Stimulated activated CD4-positive, alpha-beta T cell treated with anti-CD3 and anti-CD28 coated beads, TNF-alpha, amount 100 ng/mL, for 48 hours (primary cell): ENCODE results near the gene CCDC74B.
A peak's percentile ranks its signal among the peaks of the same experiment; 100 is the strongest.
"Not testable (repeated sequence)": the region's sequence is repeated elsewhere in the genome, so short reads cannot be mapped to it uniquely, and the experiment has no call there.

Experiments
- DNase-seq, 3 donors: peaks; one replicate each; pipeline ENCODE4 v3.0.0-alpha.2; 2020; ENCODE audit warnings: low read depth in 3 of 3

Gene CCDC74B

GRCh38 chr2:130145006-130145414, at the start of gene CCDC74B:
TSS of gene CCDC74B (minus strand) at chr2:130145112. CDS start at chr2:130144996, 116 bp downstream.
- DNase-seq, result peak; percentile 18 to 59 (median 38)

DNA sequence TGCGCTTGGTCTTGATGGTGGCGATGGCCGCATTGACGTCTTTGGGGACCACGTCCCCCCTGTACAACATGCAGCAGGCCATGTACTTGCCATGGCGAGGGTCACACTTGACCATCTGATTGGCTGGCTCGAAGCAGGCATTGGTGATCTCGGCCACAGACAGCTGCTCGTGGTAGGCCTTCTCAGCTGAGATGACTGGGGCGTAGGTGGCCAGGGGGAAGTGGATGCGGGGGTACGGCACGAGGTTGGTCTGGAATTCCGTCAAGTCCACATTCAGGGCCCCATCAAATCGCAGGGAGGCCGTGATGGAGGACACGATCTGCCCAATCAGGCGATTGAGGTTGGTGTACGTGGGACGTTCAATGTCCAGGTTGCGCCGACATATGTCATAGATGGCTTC, 48.9 kb upstream of the CCDC74B start:
- not testable (repeated sequence) for DNase-seq

DNA sequence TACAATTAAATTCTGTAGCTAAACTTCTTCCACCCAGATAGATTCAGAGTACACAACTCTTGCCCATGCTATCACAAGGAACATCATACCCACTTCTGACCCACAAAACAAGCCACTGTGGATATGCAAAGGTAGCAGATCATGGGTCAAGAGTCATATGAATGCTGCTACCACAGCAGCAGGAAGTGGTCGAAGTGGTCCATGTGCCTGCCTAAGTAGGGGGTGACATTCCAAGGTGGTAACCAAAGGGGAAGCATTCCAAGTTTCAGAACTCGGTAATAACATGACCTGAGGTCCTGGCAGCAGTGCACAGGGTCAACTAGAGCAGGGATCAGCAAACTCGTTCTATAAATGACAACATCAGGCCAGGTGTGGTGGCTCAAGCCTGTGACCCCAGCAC, 47.5 kb upstream of the CCDC74B start:
- not testable (repeated sequence) for DNase-seq

DNA sequence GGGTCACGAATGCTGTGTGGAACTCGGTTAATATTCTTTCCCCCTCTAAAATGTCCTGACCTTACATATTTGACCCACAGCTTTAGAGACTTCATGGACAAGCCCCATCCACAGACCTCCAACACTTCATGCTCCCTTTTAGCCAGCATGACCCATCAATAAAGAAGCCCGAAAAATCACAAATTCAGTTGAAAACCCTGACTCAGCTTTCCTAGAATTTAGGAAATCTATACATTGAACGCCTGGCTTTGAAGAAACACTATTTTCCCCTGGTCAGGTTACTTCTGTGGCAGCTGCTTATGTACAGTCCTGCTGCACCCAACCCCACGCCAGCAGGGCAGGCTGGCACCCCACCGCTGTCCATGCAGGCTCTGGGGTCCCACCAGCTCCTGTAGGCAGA, 46.4 kb upstream of the CCDC74B start:
- DNase-seq, result not testable (repeated sequence)

DNA sequence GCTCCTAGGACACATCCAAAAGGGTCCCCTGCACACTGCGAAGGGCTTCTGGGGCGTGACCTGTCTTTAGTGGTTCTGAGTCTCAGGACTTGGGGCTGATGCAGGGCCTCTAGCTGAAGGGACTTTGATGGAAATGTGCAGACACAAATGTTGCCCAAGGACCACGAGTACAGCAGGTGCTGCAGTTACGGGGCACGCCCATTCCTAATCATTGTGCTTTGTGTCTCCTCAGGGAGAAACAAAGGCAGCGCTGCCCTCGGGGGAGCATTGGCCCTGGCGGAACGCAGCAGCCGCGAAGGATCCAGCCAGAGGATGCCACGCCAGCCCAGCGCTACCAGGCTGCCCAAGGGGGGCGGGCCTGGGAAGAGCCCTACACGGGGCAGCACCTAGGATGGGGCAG, 45.3 kb upstream of the CCDC74B start:
- no peak for DNase-seq

DNA sequence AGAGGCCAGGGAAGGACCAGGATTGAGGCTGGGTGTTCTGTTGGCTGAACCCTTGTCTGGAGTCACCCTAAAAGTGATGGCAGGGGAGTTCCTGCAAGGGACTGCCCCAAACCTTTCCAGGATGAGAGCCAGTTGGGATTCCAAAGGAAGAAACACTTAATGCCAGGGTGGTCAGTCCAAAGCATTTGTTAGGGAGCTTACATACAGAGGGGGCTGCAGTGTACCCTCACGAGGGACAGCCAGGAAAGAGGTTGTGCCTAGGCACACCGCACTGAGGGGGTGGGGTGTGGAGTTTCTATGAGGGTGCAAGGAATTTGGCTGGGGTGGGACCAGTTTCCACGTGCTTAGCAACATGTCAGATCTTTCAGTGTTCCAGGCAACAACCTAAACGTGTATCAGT, 44.0 kb upstream of the CCDC74B start:
- DNase-seq, result not testable (repeated sequence)

DNA sequence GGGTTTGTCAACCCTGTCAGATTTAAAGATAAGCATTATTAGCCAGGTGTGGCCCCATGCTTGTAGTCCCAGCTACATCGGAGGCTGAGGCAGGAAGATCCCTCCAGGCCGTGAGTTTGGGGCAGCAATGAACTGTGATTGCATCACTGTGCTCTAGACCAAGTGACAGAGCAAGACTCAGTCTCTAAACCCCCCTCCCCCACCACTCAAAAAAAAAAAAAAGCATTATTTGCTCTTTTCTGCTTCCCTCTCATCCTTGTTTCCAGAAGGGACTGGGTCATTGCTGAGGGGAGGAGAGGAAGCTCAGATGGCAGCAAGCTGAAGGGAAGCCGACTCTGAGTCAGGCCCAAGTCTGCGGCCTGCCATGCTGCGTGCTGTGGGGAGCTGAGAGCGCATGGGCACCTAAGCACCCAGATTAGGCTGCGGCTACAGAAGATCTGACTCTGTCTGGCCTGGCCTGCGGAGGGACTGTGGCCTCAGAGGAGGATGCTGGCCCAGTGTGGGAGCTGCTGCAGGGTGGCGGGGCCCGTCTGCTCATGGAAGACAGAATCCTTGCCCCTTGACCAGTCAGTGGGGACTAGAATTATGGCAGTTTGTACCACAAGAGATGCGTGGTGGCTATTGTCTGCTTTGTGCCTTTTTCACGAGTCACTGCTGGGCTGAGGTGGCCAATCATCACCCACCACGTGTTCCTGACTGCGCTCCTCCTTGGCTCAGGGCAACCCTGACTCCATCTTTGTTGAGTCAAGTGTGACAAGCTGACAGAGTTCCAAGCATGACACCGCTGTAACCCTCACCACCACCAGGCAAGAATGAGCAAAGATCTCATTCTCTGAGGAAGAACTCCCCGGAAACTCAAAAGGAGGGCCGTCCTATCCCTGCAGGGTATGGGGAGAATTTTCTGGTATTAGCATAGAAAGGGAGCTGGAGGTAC, 43.2 kb upstream of the CCDC74B start:
- not testable (repeated sequence) for DNase-seq

DNA sequence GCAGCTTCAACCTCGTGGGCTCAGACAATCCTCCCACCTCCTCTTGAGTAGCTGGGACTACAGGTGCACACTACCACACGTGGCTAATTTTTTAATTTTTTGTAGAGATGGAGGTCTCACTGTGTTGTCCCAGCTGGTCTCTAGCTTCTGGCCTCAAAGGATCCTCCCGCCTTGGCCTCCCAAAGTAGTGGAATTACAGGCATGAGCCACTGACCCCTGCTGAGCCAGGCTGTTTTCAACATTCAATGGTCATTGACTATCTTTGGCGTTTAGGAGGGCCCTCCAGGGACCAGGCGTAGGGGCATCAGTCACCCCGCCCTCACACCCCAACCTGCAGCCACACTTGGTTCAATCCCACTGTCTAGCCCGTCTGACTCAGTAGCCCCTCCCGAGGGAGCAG, 42.4 kb upstream of the CCDC74B start:
- no peak for DNase-seq

DNA sequence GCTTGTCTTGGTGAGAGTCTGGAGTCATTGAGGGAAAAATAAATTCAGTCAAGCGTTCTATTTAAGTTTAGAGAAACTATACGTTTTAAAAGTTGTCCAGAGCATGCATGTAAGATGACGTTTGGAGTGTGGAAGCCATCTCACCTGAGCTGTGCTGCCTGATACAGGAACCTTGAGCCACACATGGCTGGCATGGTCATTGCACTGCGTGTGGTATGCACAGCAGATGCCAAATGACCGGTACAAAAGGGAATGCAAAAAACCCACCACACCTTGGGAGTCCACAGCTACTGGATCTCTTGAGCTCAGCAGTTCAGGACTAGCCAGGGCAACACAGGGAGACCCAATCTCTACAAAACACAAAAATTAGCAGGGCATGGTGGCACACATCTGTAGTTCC, 41.5 kb upstream of the CCDC74B start:
- DNase-seq, result no peak

DNA sequence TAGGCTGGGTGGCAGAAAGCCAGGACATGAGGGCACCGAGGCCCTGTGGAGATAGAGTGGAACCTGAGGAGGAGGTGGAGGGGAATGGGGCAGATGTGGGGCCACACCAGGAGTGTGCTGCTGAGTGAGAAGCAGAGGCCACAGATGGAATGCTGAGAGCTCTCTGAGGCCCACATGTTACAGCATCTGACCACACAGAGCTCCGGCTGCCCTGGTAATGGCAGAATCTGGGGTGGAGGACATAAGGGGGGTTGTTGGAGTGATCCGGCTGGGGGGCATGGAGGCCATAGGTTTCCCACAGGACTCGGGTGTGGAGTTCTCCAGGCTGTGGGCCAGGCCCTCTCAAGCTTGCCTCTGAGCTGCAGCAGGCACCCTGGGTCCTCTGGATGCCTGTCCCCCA, 41.0 kb upstream of the CCDC74B start:
- DNase-seq, result no peak

DNA sequence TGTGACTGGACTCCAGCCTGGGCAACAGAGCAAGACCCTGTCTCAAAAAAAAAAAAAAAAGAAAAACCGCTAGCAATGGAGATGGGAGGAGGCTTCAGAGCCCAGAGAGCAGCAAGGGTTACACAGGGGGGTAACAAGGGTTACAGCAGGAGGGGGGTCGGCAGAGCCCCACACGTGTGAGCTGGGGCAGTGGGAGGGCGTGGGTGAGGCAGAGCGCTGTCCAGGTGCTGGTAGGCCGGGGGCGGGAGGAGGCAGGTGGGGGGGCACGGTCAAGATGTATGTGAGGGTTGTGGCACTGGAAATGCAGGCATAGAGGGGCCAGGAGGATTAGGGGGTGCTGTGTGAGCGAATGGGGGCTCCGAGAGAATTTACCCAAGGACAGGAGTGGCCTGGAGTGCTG, 40.5 kb upstream of the CCDC74B start:
- DNase-seq, result no peak

GRCh38 chr2:130183512-130184373, 38.8 kb upstream of the CCDC74B start:
- no peak for DNase-seq

GRCh38 chr2:130182826-130183511, 38.1 kb upstream of the CCDC74B start:
- not testable (repeated sequence) for DNase-seq

- peak; percentile 81 to 86 (median 84) for DNase-seq
These were observed 37.2 kb upstream of the CCDC74B start, which contains the start of gene MZT2B for GRCh38 chr2:130181880-130182682. TSS of gene MZT2B (plus strand) at chr2:130182262. CDS start at chr2:130182283, 21 bp downstream.

DNA sequence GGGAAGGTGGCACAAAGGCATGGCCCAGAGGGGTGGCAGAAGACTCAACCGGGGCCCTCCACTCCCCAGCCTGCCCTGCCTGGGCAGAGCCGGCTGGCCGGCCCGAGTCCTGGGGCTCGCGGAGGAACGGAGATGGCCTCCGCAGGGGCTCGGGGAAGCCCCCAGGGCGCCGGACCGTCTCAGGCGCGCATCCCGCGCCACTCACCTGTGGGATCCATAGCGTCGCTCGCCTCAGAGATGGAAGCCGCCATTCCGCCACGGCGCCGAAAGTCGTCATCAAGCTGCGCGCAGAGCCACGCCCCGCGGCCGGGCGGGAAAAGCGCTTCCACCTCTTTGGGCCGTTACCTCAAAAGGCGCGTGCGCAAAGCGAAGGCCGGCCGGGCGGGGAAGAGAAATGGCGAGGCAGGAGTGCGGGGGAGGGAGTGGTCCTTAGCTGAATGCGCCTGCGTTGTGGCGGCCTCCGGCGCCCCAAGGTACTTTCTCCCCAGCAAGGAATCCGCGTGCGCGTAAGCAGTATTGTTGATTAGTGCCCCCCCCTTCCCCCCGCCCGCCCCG, 36.5 kb upstream of the CCDC74B start, which contains the start of gene SMPD4:
Gene SMPD4, minus strand, starts transcription at position 278 of the 555 bp plus-strand sequence. CDS start 5,010 bp downstream, outside the sequence.
- peak; percentile 94 to 96 (median 95) for DNase-seq

GRCh38 chr2:130180404-130181324, 35.8 kb upstream of the CCDC74B start:
- DNase-seq, result not testable (repeated sequence)

GRCh38 chr2:130174866-130175265, 30.0 kb upstream of the CCDC74B start:
- DNase-seq, result not testable (repeated sequence)

DNA sequence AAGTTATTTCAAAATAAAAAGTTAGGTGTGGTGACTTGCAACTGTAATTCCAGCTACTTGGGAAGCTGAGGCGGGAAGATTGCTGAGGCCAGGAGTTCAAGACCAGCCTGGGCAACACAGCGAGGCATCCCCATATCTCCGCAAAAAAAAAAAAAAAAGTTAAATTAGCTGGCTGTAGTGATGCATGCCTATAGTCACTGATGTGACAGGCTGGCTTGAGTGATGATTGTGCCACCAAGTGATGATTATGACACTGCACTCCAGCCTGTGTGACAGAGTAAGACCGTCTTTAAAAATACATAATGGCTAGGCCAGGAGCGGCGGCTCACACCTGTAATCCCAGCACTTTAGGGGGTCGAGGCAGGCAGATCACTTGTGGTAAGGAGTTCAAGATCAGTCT, 25.0 kb upstream of the CCDC74B start:
- DNase-seq, result no peak

GRCh38 chr2:130169163-130169562, 24.3 kb upstream of the CCDC74B start:
- DNase-seq, result not testable (repeated sequence)
